ENCODE measurements around the gene TBXA2R. TPM values are rescaled to one million over a fixed set of nuclear protein-coding genes. Genes with fewer than 3 reads are reported as not detected.
A peak's percentile ranks its signal among the peaks of the same experiment; 100 is the strongest.

TBXA2R gene
- total and polyA plus RNA-seq, 8 donors: 0.42 to 1.5 (median 0.73) TPM

GRCh38 chr19:3604227-3604986 is 2.3 kb downstream of the TBXA2R start:
- ATAC-seq: no peak

GRCh38 chr19:3603121-3603811 is 3.4 kb downstream of the TBXA2R start:
- ATAC-seq (no peak), DNase-seq (peak in 1 of 6 donors; percentile 28), FAIRE-seq (no peak)
- Histone ChIP-seq H3K27ac (no peak overlapping the region), H3K4me1 (peaks cover 0 to 12% (median 0%) of the 10 kb centered on the region in 3 donors), H3K36me3 (no peaks in the 10 kb centered on the region), H3K4me3 (no peak overlapping the region), H3K27me3 (no peaks in the 10 kb centered on the region), H3K9me3 (no peaks in the 10 kb centered on the region)
- no peak for TF ChIP-seq CTCF (IDR thresholded peaks at IDR 0.05)
- intact Hi-C loops (cut with DNase I): no loop called here
- 55 to 59% methylated on average over 23 of the region's 23 CpGs for WGBS, 2 donors

More at GRCh38 chr19:3604227-3604986, 2.3 kb downstream of the TBXA2R start:
- FAIRE-seq: no peak
- H3K4me3 ChIP-seq: no peak overlapping the region
- 63 to 74% methylated on average over 27 of the region's 27 CpGs for WGBS, 2 donors
- no peaks in the 10 kb centered on the region for H3K36me3 ChIP-seq
- H3K27me3 ChIP-seq: no peaks in the 10 kb centered on the region
- peaks cover 0 to 12% (median 0%) of the 10 kb centered on the region in 3 donors for H3K4me1 ChIP-seq
- intact Hi-C loops (cut with DNase I): no loop called here
- no peak for TF ChIP-seq CTCF (IDR thresholded peaks at IDR 0.05)
- no peak overlapping the region for H3K27ac ChIP-seq
- H3K9me3 ChIP-seq: no peaks in the 10 kb centered on the region
- DNase-seq: no peak

GRCh38 chr19:3601021-3601420 is 5.7 kb downstream of the TBXA2R start:
- Histone ChIP-seq H3K4me3 (no peak overlapping the region), H3K36me3 (no peaks in the 10 kb centered on the region), H3K4me1 (peaks cover 0 to 2% (median 0%) of the 10 kb centered on the region in 3 donors), H3K27me3 (no peaks in the 10 kb centered on the region), H3K9me3 (no peaks in the 10 kb centered on the region), H3K27ac (no peak overlapping the region)
- intact Hi-C loops (cut with DNase I): no loop called here
- WGBS, 2 donors: 73 to 85% methylated on average over 12 of the region's 12 CpGs
- DNase-seq: no peak
- ATAC-seq: no peak
- no peak for TF ChIP-seq CTCF (IDR thresholded peaks at IDR 0.05)
- FAIRE-seq: no peak

- Histone ChIP-seq H3K27me3 (no peaks in the 10 kb centered on the region), H3K36me3 (no peaks in the 10 kb centered on the region), H3K4me1 (no peaks in the 10 kb centered on the region), H3K4me3 (no peak overlapping the region), H3K9me3 (no peaks in the 10 kb centered on the region), H3K27ac (no peak overlapping the region)
- no peak for TF ChIP-seq CTCF (IDR thresholded peaks at IDR 0.05)
- DNase-seq (peak in 1 of 6 donors; percentile 12), ATAC-seq (no peak), FAIRE-seq (no peak)
- WGBS, 2 donors: 76 to 87% methylated on average over 27 to 28 of the region's 28 CpGs
- intact Hi-C loops (cut with DNase I): no loop called here
Measured at GRCh38 chr19:3599776-3600187, 6.9 kb downstream of the TBXA2R start.

Data from pancreas (tissue), 10 donors.